8988T (cell line): ENCODE results near the gene DCDC2B.

Experiments used
- DNase-seq: peaks from one replicate; pipeline ENCODE4 v3.0.0; 2011

Gene DCDC2B

GRCh38 chr1:32263744-32264143 lies 54.9 kb downstream of the DCDC2B start:
- DNase-seq, result no peak
